PC-3 (cell line): ENCODE measurements around the gene GPHA2. TPM values are rescaled to one million over a fixed set of nuclear protein-coding genes. Genes with fewer than 3 reads are reported as not detected.

Source experiments
- ATAC-seq: fragments of 200-7000 bp; cut with Tn5 transposase; 2 replicates; pipeline ENCODE4 v1.9.1; 2020; ENCODE audit warnings: mild to moderate bottlenecking, moderate library complexity
- BruUV-seq: library from RNA; stranded (reverse); fragments of 400-500 nt; replicated peaks from 2 replicates; lab custom pipeline; 2021; lab: Mats Ljungman, UMichigan
- CTCF ChIA-PET: fragments of 300-600 bp; sonication (Branson Sonifier 250); formaldehyde crosslinking; loops from one replicate; lab custom pipeline; 2022; ENCODE audit warnings: antibody characterized with exemption; lab: Charles Lee
- POLR2A ChIA-PET: fragments of 300-600 bp; sonication (Branson Sonifier 250); formaldehyde crosslinking; loops from one replicate; lab custom pipeline; 2022; ENCODE audit warnings: antibody characterized with exemption; ENCODE audit not compliant: unreplicated experiment; lab: Charles Lee
- DNase-seq: peaks from one replicate; pipeline ENCODE4 v3.0.0-alpha.2; 2015
- H2AFZ ChIP-seq: fragments of 300-600 bp; sonication (generic); 2 replicates; pipeline ENCODE4 v1.6.0; 2016; ENCODE audit warnings: antibody characterized with exemption, low read length
- H3F3A ChIP-seq: fragments of 300-600 bp; sonication (generic); one replicate; pipeline ENCODE4 v1.6.0; 2017; ENCODE audit warnings: antibody characterized with exemption, low read length, control low read depth, mild to moderate bottlenecking; ENCODE audit not compliant: unreplicated experiment
- H3K27ac ChIP-seq: fragments of 300-600 bp; sonication (generic); 2 replicates; pipeline ENCODE4 v1.5.1; 2016; ENCODE audit warnings: mild to moderate bottlenecking, low read length
- H3K27me3 ChIP-seq: fragments of 300-600 bp; sonication (generic); 2 replicates; pipeline ENCODE4 v1.6.1; 2016; ENCODE audit warnings: low read length, mixed read lengths
- H3K36me3 ChIP-seq: fragments of 300-600 bp; sonication (generic); 2 replicates; pipeline ENCODE4 v1.6.1; 2016; ENCODE audit warnings: low read depth, mixed run types, low read length, mixed read lengths
- H3K4me1 ChIP-seq: fragments of 300-600 bp; sonication (generic); 2 replicates; pipeline ENCODE4 v1.5.1; 2016; ENCODE audit warnings: low read length; ENCODE audit not compliant: insufficient read depth
- H3K4me2 ChIP-seq: fragments of 300-600 bp; sonication (generic); 2 replicates; pipeline ENCODE4 v1.6.0; 2016; ENCODE audit warnings: low read length
- H3K4me3 ChIP-seq: fragments of 300-600 bp; sonication (generic); 2 replicates; pipeline ENCODE4 v1.5.1; 2016; ENCODE audit warnings: mild to moderate bottlenecking, low read length, mixed read lengths
- H3K79me2 ChIP-seq: fragments of 300-600 bp; sonication (generic); 2 replicates; pipeline ENCODE4 v1.6.1; 2017; ENCODE audit warnings: low read length, mixed read lengths
- H3K9ac ChIP-seq: fragments of 300-600 bp; sonication (generic); 2 replicates; pipeline ENCODE4 v1.6.0; 2016; ENCODE audit warnings: mild to moderate bottlenecking, low read length
- H3K9me2 ChIP-seq: fragments of 300-600 bp; sonication (generic); replicated peaks from 2 replicates; pipeline ENCODE4 v1.6.1; 2016; ENCODE audit warnings: mixed run types, low read length, mixed read lengths
- H3K9me3 ChIP-seq: fragments of 300-600 bp; sonication (generic); 2 replicates; pipeline ENCODE4 v1.6.1; 2016; ENCODE audit warnings: low read length, mixed read lengths
- H4K20me1 ChIP-seq: fragments of 300-600 bp; sonication (generic); 2 replicates; pipeline ENCODE4 v1.6.1; 2016; ENCODE audit warnings: low read length, mixed read lengths
- EZH2 ChIP-seq: fragments of 300-600 bp; sonication (generic); IDR thresholded peaks from one replicate; pipeline ENCODE4 v1.6.1; 2017; ENCODE audit warnings: antibody characterized with exemption, mild to moderate bottlenecking, low read length; ENCODE audit not compliant: unreplicated experiment
- EZH2phosphoT487 ChIP-seq: fragments of 300-600 bp; sonication (generic); IDR thresholded peaks from 2 replicates; pipeline ENCODE4 v1.6.1; 2018; ENCODE audit warnings: mild to moderate bottlenecking, antibody characterized with exemption, low read length, borderline replicate concordance
- intact Hi-C: fragments of 100-400 bp; cut with micrococcal nuclease; formaldehyde crosslinking; loops from 2 replicates; pipeline ENCODE4 v1.9.0; 2023
- total RNA-seq: library from RNA; depleted of rRNA; stranded (reverse); fragments of >200 nt; gene quantifications from 2 replicates; pipeline ENCODE4 v1.2.3, GENCODE V29; 2014
- TF ChIP-seq, protein P1 (sequence below): fragments of 300-600 bp; sonication (generic); conservative IDR thresholded peaks from 2 replicates; pipeline ENCODE4 v1.5.1; 2017; ENCODE audit warnings: antibody characterized with exemption, low read depth, mild to moderate bottlenecking, low read length

GPHA2 gene
- total RNA-seq, 1 experiment from 2014 or later = not detected

DNA sequence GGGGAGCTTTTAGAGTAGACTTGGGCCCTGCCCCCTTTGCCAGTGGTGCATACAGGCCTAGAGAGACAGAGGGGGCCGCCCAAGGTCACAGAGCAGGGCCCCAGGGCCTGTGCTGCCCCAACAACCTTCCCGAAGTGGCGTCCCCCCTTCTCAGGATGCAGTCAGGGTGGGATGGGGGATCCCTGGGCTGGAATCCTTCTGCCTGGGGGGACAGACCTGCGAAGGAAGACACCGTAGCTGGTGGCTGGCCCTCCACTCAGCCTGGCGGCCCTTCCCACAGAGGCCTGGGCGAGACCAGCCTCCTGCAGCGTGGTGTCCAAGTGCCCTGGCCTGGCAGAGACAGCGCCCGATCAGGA lies 42.9 kb downstream of the GPHA2 start:
- Histone ChIP-seq H3K9me3 (no peaks in the 10 kb centered on the region), H4K20me1 (no peaks in the 10 kb centered on the region), H3K27me3 (no peaks in the 10 kb centered on the region), H2AFZ (no peak overlapping the region), H3K4me1 (peaks cover 13% of the 10 kb centered on the region), H3K9ac (no peak overlapping the region), H3F3A (no peaks in the 10 kb centered on the region), H3K36me3 (peaks cover 5% of the 10 kb centered on the region; the same call in 1 of the 2 replicates), H3K4me3 (no peak overlapping the region), H3K27ac (no peak overlapping the region), H3K4me2 (no peak overlapping the region), H3K79me2 (no peaks in the 10 kb centered on the region), H3K9me2 (no peaks in the 10 kb centered on the region)
- ATAC-seq (no peak), DNase-seq (no peak)
- BruUV-seq = no TSS peak
- ChIA-PET POLR2A (no interaction called here), CTCF (interaction anchor here (1.0 kb wide), 1 partner anchor 44 kb away, joined by 5 read pairs; no protein-coding TSS in a partner anchor)
- TF ChIP-seq EZH2 (no peak), EZH2phosphoT487 (no peak)
- TF ChIP-seq, protein P1, sequence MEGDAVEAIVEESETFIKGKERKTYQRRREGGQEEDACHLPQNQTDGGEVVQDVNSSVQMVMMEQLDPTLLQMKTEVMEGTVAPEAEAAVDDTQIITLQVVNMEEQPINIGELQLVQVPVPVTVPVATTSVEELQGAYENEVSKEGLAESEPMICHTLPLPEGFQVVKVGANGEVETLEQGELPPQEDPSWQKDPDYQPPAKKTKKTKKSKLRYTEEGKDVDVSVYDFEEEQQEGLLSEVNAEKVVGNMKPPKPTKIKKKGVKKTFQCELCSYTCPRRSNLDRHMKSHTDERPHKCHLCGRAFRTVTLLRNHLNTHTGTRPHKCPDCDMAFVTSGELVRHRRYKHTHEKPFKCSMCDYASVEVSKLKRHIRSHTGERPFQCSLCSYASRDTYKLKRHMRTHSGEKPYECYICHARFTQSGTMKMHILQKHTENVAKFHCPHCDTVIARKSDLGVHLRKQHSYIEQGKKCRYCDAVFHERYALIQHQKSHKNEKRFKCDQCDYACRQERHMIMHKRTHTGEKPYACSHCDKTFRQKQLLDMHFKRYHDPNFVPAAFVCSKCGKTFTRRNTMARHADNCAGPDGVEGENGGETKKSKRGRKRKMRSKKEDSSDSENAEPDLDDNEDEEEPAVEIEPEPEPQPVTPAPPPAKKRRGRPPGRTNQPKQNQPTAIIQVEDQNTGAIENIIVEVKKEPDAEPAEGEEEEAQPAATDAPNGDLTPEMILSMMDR = no peak
- intact Hi-C loops = no loop called here

- no peaks in the 10 kb centered on the region for H3K9me2 ChIP-seq
- no peak for ATAC-seq
- H3K4me2 ChIP-seq = no peak overlapping the region
- POLR2A ChIA-PET = no interaction called here
- H3K4me3 ChIP-seq = no peak overlapping the region
- H3K9me3 ChIP-seq = no peaks in the 10 kb centered on the region
- H3K79me2 ChIP-seq = no peaks in the 10 kb centered on the region
- H3K27ac ChIP-seq = no peak overlapping the region
- H2AFZ ChIP-seq = no peak overlapping the region
- no TSS peak for BruUV-seq
- CTCF ChIA-PET = interaction anchor here (1.0 kb wide), 1 partner anchor 44 kb away, joined by 5 read pairs; no protein-coding TSS in a partner anchor
- H3K9ac ChIP-seq = no peak overlapping the region
- intact Hi-C loops = no loop called here
- peaks cover 3% of the 10 kb centered on the region; the same call in 1 of the 2 replicates for H3K36me3 ChIP-seq
- TF ChIP-seq, protein P1 = no peak
- TF ChIP-seq EZH2 (no peak), EZH2phosphoT487 (no peak)
- H3F3A ChIP-seq = no peaks in the 10 kb centered on the region
- no peak for DNase-seq
- H3K27me3 ChIP-seq = no peaks in the 10 kb centered on the region
- peaks cover 13% of the 10 kb centered on the region for H3K4me1 ChIP-seq
- H4K20me1 ChIP-seq = no peaks in the 10 kb centered on the region
Measured at GRCh38 chr11:64892411-64892831, 43.3 kb downstream of the GPHA2 start.

DNA sequence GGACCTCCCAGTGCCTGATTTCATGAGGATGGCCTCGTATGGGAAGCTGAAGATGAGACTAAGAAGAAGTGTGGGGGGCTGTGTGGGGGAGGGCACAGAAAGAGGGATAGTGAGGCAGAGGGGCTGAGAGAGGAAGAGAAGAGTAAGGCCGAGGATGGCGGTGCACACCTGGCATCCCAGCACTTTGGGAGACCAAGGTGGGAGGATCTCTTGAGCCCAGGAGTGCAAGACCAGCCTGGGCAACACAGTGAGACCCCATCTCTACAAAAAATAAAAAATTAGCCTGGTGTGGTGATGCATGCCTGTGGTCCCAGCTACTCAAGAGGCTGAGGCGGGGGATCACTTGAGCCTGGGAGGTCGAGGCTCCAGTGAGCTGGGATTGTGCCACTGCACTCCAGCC lies 43.8 kb downstream of the GPHA2 start:
- POLR2A ChIA-PET = no interaction called here
- no peaks in the 10 kb centered on the region for H4K20me1 ChIP-seq
- H3K4me1 ChIP-seq = peaks cover 13% of the 10 kb centered on the region
- DNase-seq (no peak), ATAC-seq (no peak)
- no peaks in the 10 kb centered on the region for H3F3A ChIP-seq
- BruUV-seq = no TSS peak
- no peaks in the 10 kb centered on the region for H3K27me3 ChIP-seq
- H3K9ac ChIP-seq = no peak overlapping the region
- TF ChIP-seq EZH2phosphoT487 (no peak), EZH2 (no peak)
- TF ChIP-seq, protein P1 = no peak
- H2AFZ ChIP-seq = no peak overlapping the region
- H3K79me2 ChIP-seq = no peaks in the 10 kb centered on the region
- no peaks in the 10 kb centered on the region for H3K9me2 ChIP-seq
- no peak overlapping the region for H3K27ac ChIP-seq
- H3K4me3 ChIP-seq = no peak overlapping the region
- H3K9me3 ChIP-seq = no peaks in the 10 kb centered on the region
- CTCF ChIA-PET = interaction anchor here (1.0 kb wide), 1 partner anchor 43 kb away, joined by 5 read pairs; no protein-coding TSS in a partner anchor
- H3K36me3 ChIP-seq = no peaks in the 10 kb centered on the region
- intact Hi-C loops = no loop called here
- H3K4me2 ChIP-seq = no peak overlapping the region
